Activated naive CD8-positive, alpha-beta T cell treated with anti-CD3 and anti-CD28 coated beads, Interleukin-2, amount 50 U/mL, for 24 hours (primary cell): ENCODE data around the gene SMARCD2.
A peak's percentile ranks its signal among the peaks of the same experiment; 100 is the strongest.
"Not testable (repeated sequence)": the region's sequence is repeated elsewhere in the genome, so short reads cannot be mapped to it uniquely, and the experiment has no call there.

Source experiments
- ATAC-seq: fragments of 150-1000 bp; cut with Tn5 transposase; one replicate; pipeline ENCODE4 v1.10.0; 2021
- DNase-seq: peaks from one replicate; pipeline ENCODE4 v3.0.0; 2021
- H3K27ac Mint-ChIP-seq: one replicate; pipeline ENCODE4 v1.8.0; 2021; ENCODE audit warnings: mild to moderate bottlenecking, mixed read lengths
- H3K27me3 Mint-ChIP-seq: one replicate; pipeline ENCODE4 v1.8.0; 2021; ENCODE audit warnings: mixed read lengths
- H3K36me3 Mint-ChIP-seq: one replicate; pipeline ENCODE4 v1.8.0; 2021; ENCODE audit warnings: low read depth, mixed read lengths
- H3K4me1 Mint-ChIP-seq: one replicate; pipeline ENCODE4 v1.8.0; 2021; ENCODE audit warnings: mixed read lengths
- H3K4me3 Mint-ChIP-seq: one replicate; pipeline ENCODE4 v1.8.0; 2021; ENCODE audit warnings: mild to moderate bottlenecking, moderate library complexity, mixed read lengths
- H3K9me3 Mint-ChIP-seq: one replicate; pipeline ENCODE4 v1.8.0; 2021; ENCODE audit warnings: mixed read lengths

SMARCD2 gene

DNA sequence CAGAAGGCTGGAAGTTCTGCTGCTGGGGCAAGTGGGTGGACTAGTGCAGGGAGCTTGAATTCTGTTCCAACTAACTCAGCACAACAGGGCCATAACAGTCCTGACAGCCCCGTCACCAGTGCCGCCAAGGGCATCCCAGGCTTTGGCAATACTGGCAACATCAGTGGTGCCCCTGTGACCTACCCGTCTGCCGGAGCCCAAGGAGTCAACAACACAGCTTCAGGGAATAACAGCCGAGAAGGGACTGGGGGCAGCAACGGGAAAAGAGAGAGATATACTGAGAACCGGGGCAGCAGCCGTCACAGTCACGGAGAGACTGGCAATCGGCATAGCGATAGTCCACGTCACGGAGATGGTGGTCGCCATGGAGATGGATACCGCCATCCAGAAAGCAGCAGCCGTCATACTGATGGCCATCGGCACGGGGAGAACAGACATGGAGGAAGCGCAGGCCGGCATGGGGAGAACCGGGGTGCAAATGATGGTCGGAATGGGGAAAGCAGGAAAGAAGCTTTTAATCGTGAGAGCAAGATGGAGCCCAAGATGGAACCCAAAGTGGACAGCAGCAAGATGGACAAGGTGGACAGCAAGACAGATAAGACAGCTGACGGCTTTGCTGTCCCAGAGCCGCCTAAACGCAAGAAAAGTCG is 24.6 kb downstream of the SMARCD2 start:
- Mint-ChIP-seq H3K4me3 (no peak overlapping the region), H3K36me3 (peaks cover 81% of the 10 kb centered on the region), H3K27ac (peak overlapping the region; percentile 27), H3K9me3 (no peaks in the 10 kb centered on the region), H3K27me3 (no peaks in the 10 kb centered on the region), H3K4me1 (peaks cover 21% of the 10 kb centered on the region)
- ATAC-seq, result no peak
- DNase-seq, result no peak

DNA sequence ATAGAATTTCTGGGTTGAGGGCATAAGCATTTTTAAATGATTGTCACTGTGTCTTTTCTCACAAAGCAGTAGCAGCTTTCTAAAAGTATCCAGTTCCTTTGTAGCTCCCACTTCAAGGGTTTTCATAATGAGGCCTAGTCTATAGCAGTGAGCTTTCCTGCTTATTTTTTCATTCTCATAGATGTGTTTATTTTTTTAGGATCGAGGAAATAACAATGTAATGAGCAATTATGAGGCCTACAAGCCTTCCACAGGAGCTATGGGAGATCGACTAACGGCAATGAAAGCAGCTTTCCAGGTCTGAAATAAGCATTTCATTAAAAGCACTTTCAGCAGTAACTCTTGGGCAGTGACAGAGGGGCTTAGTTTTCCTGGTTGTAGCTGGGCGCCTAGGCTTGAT is 25.8 kb downstream of the SMARCD2 start:
- peaks cover 11% of the 10 kb centered on the region for H3K4me1 Mint-ChIP-seq

DNA sequence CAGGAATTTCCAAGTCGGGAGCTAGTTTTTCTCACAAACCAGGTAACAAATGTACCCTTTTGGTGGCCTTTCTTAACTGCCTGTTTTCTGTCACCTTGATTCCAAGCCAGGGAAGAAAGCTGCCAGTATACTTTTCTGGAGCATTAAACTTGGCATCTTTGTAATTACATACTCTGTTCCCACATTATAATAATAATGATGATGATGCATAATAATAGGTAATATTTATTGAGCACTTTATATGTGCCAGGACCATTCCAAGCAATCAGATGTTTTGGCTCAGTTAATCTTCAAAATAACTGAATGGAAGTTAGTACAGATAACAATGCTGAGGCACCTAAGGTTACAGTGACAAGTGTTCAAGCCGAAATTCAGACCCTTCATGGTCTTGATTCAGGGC is 26.4 kb downstream of the SMARCD2 start:
- no peak overlapping the region for H3K4me3 Mint-ChIP-seq
- peaks cover 8% of the 10 kb centered on the region for H3K4me1 Mint-ChIP-seq
- DNase-seq (no peak), ATAC-seq (no peak)
- no peak overlapping the region for H3K27ac Mint-ChIP-seq
- H3K36me3 Mint-ChIP-seq, result peaks cover 75% of the 10 kb centered on the region
- no peaks in the 10 kb centered on the region for H3K9me3 Mint-ChIP-seq
- H3K27me3 Mint-ChIP-seq, result no peaks in the 10 kb centered on the region

More for the DNA sequence above, 25.8 kb downstream of the SMARCD2 start:
- Mint-ChIP-seq H3K9me3 (no peaks in the 10 kb centered on the region), H3K4me3 (no peak overlapping the region), H3K36me3 (peaks cover 74% of the 10 kb centered on the region), H3K27me3 (no peaks in the 10 kb centered on the region), H3K27ac (no peak overlapping the region)
- ATAC-seq (no peak), DNase-seq (no peak)

DNA sequence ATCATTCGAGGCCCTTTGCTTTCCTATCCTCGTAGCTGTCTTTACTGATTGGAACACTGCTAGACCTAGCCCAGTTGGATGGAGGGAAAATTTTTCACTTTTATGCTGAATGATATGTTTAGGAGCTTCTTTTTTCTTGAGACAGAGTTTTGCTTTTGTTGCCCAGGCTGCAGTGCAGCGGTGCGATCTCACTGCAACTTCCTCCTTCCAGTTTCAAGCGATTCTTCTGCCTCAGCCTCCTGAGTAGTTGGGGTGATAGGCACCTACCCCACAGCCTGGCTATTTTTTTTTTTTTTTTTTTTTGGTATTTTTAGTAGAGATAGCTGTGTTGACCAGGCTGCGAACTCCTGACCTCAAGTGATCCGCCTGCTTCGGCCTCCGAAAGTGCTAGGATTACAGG is 32.5 kb downstream of the SMARCD2 start:
- ATAC-seq (no peak), DNase-seq (no peak)
- H3K27ac Mint-ChIP-seq, result peak overlapping the region; percentile 47
- H3K27me3 Mint-ChIP-seq, result no peaks in the 10 kb centered on the region
- H3K4me1 Mint-ChIP-seq, result peaks cover 22% of the 10 kb centered on the region
- H3K4me3 Mint-ChIP-seq, result no peak overlapping the region
- no peaks in the 10 kb centered on the region for H3K9me3 Mint-ChIP-seq
- H3K36me3 Mint-ChIP-seq, result peaks cover 71% of the 10 kb centered on the region

GRCh38 chr17:63805591-63805990 is 36.9 kb downstream of the SMARCD2 start:
- DNase-seq (no peak), ATAC-seq (no peak)
- H3K9me3 Mint-ChIP-seq, result no peaks in the 10 kb centered on the region
- H3K27ac Mint-ChIP-seq, result peak overlapping the region; percentile 8
- H3K36me3 Mint-ChIP-seq, result peaks cover 53% of the 10 kb centered on the region
- no peak overlapping the region for H3K4me3 Mint-ChIP-seq
- peaks cover 22% of the 10 kb centered on the region for H3K4me1 Mint-ChIP-seq
- H3K27me3 Mint-ChIP-seq, result no peaks in the 10 kb centered on the region

GRCh38 chr17:63804328-63804727 is 38.2 kb downstream of the SMARCD2 start:
- no peak for ATAC-seq
- Mint-ChIP-seq H3K4me1 (peaks cover 18% of the 10 kb centered on the region), H3K27ac (no peak overlapping the region), H3K36me3 (peaks cover 52% of the 10 kb centered on the region), H3K4me3 (no peak overlapping the region), H3K27me3 (no peaks in the 10 kb centered on the region), H3K9me3 (no peaks in the 10 kb centered on the region)
- no peak for DNase-seq

DNA sequence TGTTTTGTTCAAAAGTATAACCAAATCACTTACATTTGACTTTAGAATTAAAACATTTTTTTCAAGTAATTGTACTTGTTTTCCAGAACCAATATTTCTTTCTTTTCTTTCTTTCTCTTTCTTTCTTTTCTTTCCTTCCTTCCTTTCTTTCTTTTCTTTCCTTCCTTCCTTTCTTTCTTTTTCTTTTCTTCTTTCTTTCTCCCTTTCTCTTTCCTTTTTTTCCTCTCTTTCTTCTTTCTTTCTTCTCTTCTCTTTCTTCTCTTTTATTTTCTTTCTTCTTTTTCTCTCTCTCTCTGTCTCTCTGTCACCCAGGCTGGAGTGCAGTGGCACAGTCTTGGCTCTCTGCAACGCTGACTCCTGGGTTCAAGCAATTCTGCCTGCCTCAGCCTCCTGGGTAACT is 41.7 kb downstream of the SMARCD2 start:
- Mint-ChIP-seq H3K4me1 (no peaks in the 10 kb centered on the region), H3K36me3 (peaks cover 53% of the 10 kb centered on the region), H3K4me3 (no peak overlapping the region), H3K27me3 (no peaks in the 10 kb centered on the region), H3K9me3 (no peaks in the 10 kb centered on the region), H3K27ac (peak overlapping the region; percentile 14)
- no peak for DNase-seq
- ATAC-seq, result no peak

DNA sequence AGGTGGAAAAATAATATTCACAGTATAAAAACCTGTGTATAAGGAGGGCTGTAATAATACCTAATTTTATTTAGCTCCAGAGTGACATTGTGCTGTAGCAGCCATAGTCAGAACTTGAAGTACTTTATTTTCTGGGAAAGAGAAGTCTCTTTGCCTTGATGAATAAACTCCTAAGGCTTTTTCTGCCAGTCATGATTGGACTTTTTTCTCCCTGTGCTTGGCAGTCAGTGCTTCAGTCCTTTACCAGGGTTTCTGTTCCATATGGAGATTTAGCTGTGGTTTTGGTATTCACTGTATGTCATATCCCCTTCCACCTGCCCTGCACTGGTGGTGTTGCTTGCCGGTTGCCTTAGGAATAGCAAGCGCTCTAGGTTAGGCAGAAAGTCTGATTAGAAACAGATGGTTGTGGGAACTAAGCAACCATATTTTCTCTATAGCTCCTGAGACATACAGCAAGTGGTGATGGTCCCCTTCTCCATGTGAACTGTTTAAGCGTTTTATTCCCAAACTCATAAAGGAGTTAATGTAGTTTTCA is 43.8 kb downstream of the SMARCD2 start:
- no peaks in the 10 kb centered on the region for H3K9me3 Mint-ChIP-seq
- DNase-seq (no peak), ATAC-seq (no peak)
- H3K4me3 Mint-ChIP-seq, result no peak overlapping the region
- H3K27me3 Mint-ChIP-seq, result no peaks in the 10 kb centered on the region
- H3K27ac Mint-ChIP-seq, result no peak overlapping the region
- no peaks in the 10 kb centered on the region for H3K4me1 Mint-ChIP-seq
- peaks cover 55% of the 10 kb centered on the region for H3K36me3 Mint-ChIP-seq

- H3K4me3 Mint-ChIP-seq, H3K27ac Mint-ChIP-seq, ATAC-seq, H3K27me3 Mint-ChIP-seq, DNase-seq, H3K4me1 Mint-ChIP-seq, H3K9me3 Mint-ChIP-seq: not testable (repeated sequence)
- peaks cover 63% of the 10 kb centered on the region for H3K36me3 Mint-ChIP-seq
Measured at GRCh38 chr17:63796375-63796774, 46.1 kb downstream of the SMARCD2 start.

GRCh38 chr17:63792055-63792729 is 50.3 kb downstream of the SMARCD2 start:
- no peak for ATAC-seq
- H3K4me1 Mint-ChIP-seq, result no peaks in the 10 kb centered on the region
- no peak overlapping the region for H3K27ac Mint-ChIP-seq
- H3K36me3 Mint-ChIP-seq, result peaks cover 48% of the 10 kb centered on the region
- no peaks in the 10 kb centered on the region for H3K27me3 Mint-ChIP-seq
- H3K9me3 Mint-ChIP-seq, result no peaks in the 10 kb centered on the region
- DNase-seq, result no peak
- H3K4me3 Mint-ChIP-seq, result no peak overlapping the region

GRCh38 chr17:63790057-63790456 is 52.4 kb downstream of the SMARCD2 start:
- Mint-ChIP-seq H3K36me3 (peaks cover 35% of the 10 kb centered on the region), H3K4me3 (no peak overlapping the region), H3K27ac (no peak overlapping the region), H3K4me1 (no peaks in the 10 kb centered on the region), H3K9me3 (no peaks in the 10 kb centered on the region), H3K27me3 (no peaks in the 10 kb centered on the region)
- DNase-seq (no peak), ATAC-seq (no peak)

DNA sequence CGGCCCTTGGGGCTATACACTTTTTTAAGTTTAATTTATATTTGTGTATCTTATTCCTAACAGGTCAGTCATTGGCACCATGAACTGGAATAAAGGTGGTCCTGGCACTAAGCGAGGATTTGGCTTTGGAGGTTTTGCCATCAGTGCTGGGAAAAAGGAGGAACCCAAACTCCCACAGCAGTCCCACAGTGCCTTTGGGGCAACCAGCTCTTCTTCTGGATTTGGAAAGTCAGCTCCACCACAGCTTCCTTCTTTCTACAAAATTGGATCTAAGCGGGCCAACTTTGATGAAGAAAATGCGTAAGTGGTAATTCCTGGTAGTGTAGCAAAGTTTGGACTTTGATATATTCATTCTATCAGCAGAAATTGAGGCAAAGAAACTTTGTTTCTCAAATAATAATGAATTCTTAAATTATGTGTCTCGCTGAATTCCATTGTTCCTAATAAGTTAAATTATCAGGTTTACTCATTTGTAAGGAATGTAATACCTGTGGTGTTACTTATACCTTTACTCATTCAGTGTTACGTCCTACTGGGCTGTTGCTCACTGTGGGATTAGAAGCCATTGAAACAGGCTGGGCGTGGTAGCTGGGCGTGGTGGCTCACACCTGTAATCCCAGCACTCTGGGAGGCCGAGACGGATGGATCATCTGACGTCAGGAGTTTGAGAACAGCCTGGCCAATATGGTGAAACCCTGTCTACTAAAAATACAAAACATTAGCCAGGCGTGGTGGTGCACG is 55.3 kb downstream of the SMARCD2 start:
- ATAC-seq, result no peak
- peaks cover 22% of the 10 kb centered on the region for H3K36me3 Mint-ChIP-seq

DNA sequence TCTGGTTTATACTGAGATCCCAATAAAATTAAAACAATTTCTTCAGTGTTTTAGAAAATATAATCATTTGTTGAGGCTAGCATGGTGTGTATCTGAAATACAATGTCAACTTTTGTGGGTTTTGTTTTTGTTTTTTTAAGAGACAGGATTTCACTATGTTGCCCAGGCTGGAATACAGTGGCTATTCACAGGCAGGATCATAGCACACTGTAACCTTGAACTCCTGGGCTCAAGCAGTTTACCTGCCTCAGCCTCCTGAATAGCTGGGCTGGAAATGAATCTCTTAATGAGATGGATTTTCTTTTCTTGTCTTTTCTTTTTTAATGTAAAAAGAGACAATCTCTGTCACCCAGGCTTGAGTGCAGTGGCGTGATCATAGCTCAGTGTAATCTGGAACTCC is 56.4 kb downstream of the SMARCD2 start:
- Mint-ChIP-seq H3K27me3 (no peaks in the 10 kb centered on the region), H3K4me3 (no peak overlapping the region), H3K4me1 (peaks cover 21% of the 10 kb centered on the region), H3K36me3 (peaks cover 19% of the 10 kb centered on the region), H3K9me3 (no peaks in the 10 kb centered on the region), H3K27ac (no peak overlapping the region)
- ATAC-seq (no peak), DNase-seq (no peak)

More for the DNA sequence above, 55.3 kb downstream of the SMARCD2 start:
- Mint-ChIP-seq H3K27ac (no peak overlapping the region), H3K9me3 (no peaks in the 10 kb centered on the region), H3K4me3 (no peak overlapping the region), H3K27me3 (no peaks in the 10 kb centered on the region), H3K4me1 (peaks cover 19% of the 10 kb centered on the region)
- DNase-seq, result no peak

DNA sequence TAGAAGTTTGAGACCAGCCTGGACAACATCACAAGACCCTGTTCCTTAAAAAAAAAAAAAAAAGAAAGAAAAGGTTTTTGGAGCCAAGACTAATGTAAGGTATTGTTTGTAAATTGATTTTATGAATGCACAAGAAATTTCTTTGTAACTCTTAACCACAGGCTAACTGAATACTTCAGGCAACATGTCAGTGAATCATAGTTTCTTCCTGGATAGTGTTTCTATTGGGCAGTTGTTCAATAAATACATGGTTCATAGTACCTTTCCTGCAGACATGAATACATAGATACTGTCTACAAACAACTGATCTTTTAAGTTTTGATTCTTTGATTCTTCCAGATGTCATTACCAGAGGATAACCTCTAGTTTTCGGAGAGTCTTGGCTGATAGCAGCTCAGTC is 56.9 kb downstream of the SMARCD2 start:
- ATAC-seq (no peak), DNase-seq (no peak)
- Mint-ChIP-seq H3K4me1 (peaks cover 26% of the 10 kb centered on the region), H3K4me3 (no peak overlapping the region), H3K27me3 (no peaks in the 10 kb centered on the region), H3K9me3 (no peaks in the 10 kb centered on the region), H3K36me3 (peaks cover 22% of the 10 kb centered on the region), H3K27ac (no peak overlapping the region)

DNA sequence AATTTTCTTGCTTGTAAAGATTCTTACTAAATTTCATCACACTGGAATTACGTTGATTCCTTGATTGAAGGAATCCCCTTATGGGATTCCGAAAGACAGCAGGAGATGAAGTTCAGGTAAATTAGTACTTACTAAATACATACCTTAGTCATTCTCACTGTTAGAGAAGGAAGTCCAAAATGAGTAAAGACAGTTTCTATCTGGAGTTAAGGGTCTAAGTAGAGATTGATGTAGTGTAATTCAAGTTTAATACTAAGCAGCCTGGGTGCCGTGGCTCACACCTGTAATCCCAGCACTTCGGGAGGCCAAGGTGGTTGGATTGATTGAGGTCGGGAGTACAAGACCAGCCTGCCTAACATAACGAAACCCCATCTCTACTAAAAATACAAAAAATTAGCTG is 59.0 kb downstream of the SMARCD2 start:
- DNase-seq (no peak), ATAC-seq (no peak)
- no peaks in the 10 kb centered on the region for H3K9me3 Mint-ChIP-seq
- H3K4me3 Mint-ChIP-seq, result no peak overlapping the region
- no peak overlapping the region for H3K27ac Mint-ChIP-seq
- H3K27me3 Mint-ChIP-seq, result no peaks in the 10 kb centered on the region
- peaks cover 44% of the 10 kb centered on the region for H3K4me1 Mint-ChIP-seq
- H3K36me3 Mint-ChIP-seq, result peaks cover 30% of the 10 kb centered on the region
